HCT116 (cell line): ENCODE data around the gene REEP3. TPM values are rescaled to one million over a fixed set of nuclear protein-coding genes. Genes with fewer than 3 reads are reported as not detected.

Experiments used
- ATAC-seq: fragments of 200-7000 bp; cut with Tn5 transposase; 2 replicates; pipeline ENCODE4 v1.9.1; 2020; ENCODE audit warnings: mild to moderate bottlenecking, moderate library complexity
- BruUV-seq: library from RNA; stranded (reverse); fragments of 400-500 nt; replicated peaks from 2 replicates; lab custom pipeline; 2021; lab: Mats Ljungman, UMichigan
- CTCF ChIA-PET: fragments of 300-600 bp; sonication (Branson Sonifier 250); formaldehyde crosslinking; loops from one replicate; lab custom pipeline; 2021; ENCODE audit warnings: antibody characterized with exemption; lab: Charles Lee
- POLR2A ChIA-PET: fragments of 300-600, 350-600 bp; sonication (Branson Sonifier 250); formaldehyde crosslinking; loops from one replicate; lab custom pipeline; 2021; ENCODE audit warnings: antibody characterized with exemption; lab: Charles Lee
- RAD21 ChIA-PET, 2 experiments: fragments of 300-600 bp; sonication (Branson Sonifier 250); formaldehyde crosslinking; loops; one replicate each; lab custom pipeline; 2023; ENCODE audit warnings: low total read pairs in 2 of 2; ENCODE audit not compliant: uncharacterized antibody in 2 of 2, unreplicated experiment in 2 of 2, low non-redundant PET in 1 of 2; lab: Charles Lee
- DNase-seq: peaks from one replicate; pipeline ENCODE4 v3.0.0-alpha.2; 2010; ENCODE audit warnings: low read depth, low spot score
- H2AFZ ChIP-seq: fragments of 200-600 bp; shearing (Covaris generic), sonication (generic); 2 replicates; pipeline ENCODE4 v1.6.1; 2017; ENCODE audit warnings: low read depth, mixed run types, mixed read lengths, antibody characterized with exemption, low read length; ENCODE audit not compliant: poor library complexity, severe bottlenecking
- H3K27ac ChIP-seq: 2 replicates; pipeline ENCODE4 v1.5.1; 2012; ENCODE audit warnings: low read depth, low read length
- H3K27me3 ChIP-seq: fragments of 200-600 bp; sonication (generic); 2 replicates; pipeline ENCODE4 v1.6.1; 2016; ENCODE audit warnings: mixed run types, low read length, mixed read lengths; ENCODE audit not compliant: insufficient read depth
- H3K36me3 ChIP-seq, 2 experiments: fragments of 200-500 bp in 1 of 2; fragments of 200-600 bp in 1 of 2; sonication (Bioruptor generic) in 1 of 2; sonication (generic) in 1 of 2; 2 replicates each; pipeline versions ENCODE4 v1.5.1 to v1.6.1; 2014 to 2016; ENCODE audit warnings: low read length in 2 of 2, inconsistent platforms in 1 of 2, mixed read lengths in 1 of 2, mixed run types in 1 of 2; ENCODE audit not compliant: insufficient read depth in 2 of 2, control insufficient read depth in 1 of 2
- H3K4me1 ChIP-seq, 2 experiments: fragments of 200-600 bp in 1 of 2; sonication (generic) in 1 of 2; 2 replicates each; pipeline versions ENCODE4 v1.5.1 to v1.6.1; 2012 to 2017; ENCODE audit warnings: low read length in 2 of 2, inconsistent platforms in 1 of 2, mild to moderate bottlenecking in 1 of 2, mixed read lengths in 1 of 2, mixed run types in 1 of 2, moderate library complexity in 1 of 2; ENCODE audit not compliant: insufficient read depth in 2 of 2, control insufficient read depth in 1 of 2
- H3K4me2 ChIP-seq: fragments of 200-600 bp; sonication (generic); 2 replicates; pipeline ENCODE4 v1.6.1; 2017; ENCODE audit warnings: mixed run types, low read length, mixed read lengths
- H3K4me3 ChIP-seq, 2 experiments: fragments of 200-600 bp in 1 of 2; sonication (generic) in 1 of 2; replicated peaks in 1 of 2; 2 replicates each; pipeline ENCODE4 v1.5.1; 2011 to 2016; ENCODE audit warnings: low read length in 2 of 2, control low read depth in 1 of 2, low read depth in 1 of 2, mild to moderate bottlenecking in 1 of 2, mixed read lengths in 1 of 2, mixed run types in 1 of 2
- H3K79me2 ChIP-seq: fragments of 200-600 bp; sonication (generic); 2 replicates; pipeline ENCODE4 v1.6.1; 2017; ENCODE audit warnings: mild to moderate bottlenecking, mixed run types, low read length, moderate library complexity, mixed read lengths; ENCODE audit not compliant: insufficient read depth
- H3K9ac ChIP-seq: fragments of 200-600 bp; sonication (generic); 2 replicates; pipeline ENCODE4 v1.6.1; 2016; ENCODE audit warnings: low read length, mixed read lengths
- H3K9me2 ChIP-seq: fragments of 200-600 bp; sonication (generic), shearing (Covaris generic); 2 replicates; pipeline ENCODE4 v1.6.1; 2017; ENCODE audit warnings: mixed run types, mild to moderate bottlenecking, moderate library complexity; ENCODE audit not compliant: insufficient read depth
- H3K9me3 ChIP-seq, 2 experiments: fragments of 200-500 bp in 1 of 2; fragments of 200-600 bp in 1 of 2; sonication (Bioruptor generic) in 1 of 2; sonication (generic) in 1 of 2; 2 replicates each; pipeline ENCODE4 v1.6.1; 2014 to 2017; ENCODE audit warnings: low read length in 2 of 2, mixed read lengths in 2 of 2, inconsistent platforms in 1 of 2, low read depth in 1 of 2, mild to moderate bottlenecking in 1 of 2, mixed run types in 1 of 2, moderate library complexity in 1 of 2; ENCODE audit not compliant: control insufficient read depth in 1 of 2, insufficient read depth in 1 of 2
- H4K20me1 ChIP-seq: fragments of 200-600 bp; sonication (generic), shearing (Covaris generic); 2 replicates; pipeline ENCODE4 v1.6.1; 2017; ENCODE audit warnings: mixed run types, mild to moderate bottlenecking, moderate library complexity; ENCODE audit not compliant: insufficient read depth
- CBX3 ChIP-seq: IDR thresholded peaks from 2 replicates; pipeline ENCODE4 v1.6.1; 2012; ENCODE audit warnings: low read depth
- CEBPB ChIP-seq: IDR thresholded peaks from 2 replicates; pipeline ENCODE4 v1.6.1; 2012; ENCODE audit warnings: low read depth
- CTCF ChIP-seq, 3 experiments: fragments of 200-600 bp in 1 of 3; sonication (generic) in 1 of 3; IDR thresholded peaks in 2 of 3; conservative IDR thresholded peaks in 1 of 3; 2 replicates each; pipeline ENCODE4 v1.5.1; 2012 to 2017; ENCODE audit warnings: low read depth in 2 of 3, low read length in 2 of 3, antibody characterized with exemption in 1 of 3, borderline replicate concordance in 1 of 3, control low read depth in 1 of 3, mild to moderate bottlenecking in 1 of 3, mixed read lengths in 1 of 3, mixed run types in 1 of 3, moderate library complexity in 1 of 3; ENCODE audit not compliant: insufficient read depth in 1 of 3
- EGR1 ChIP-seq: IDR thresholded peaks from 2 replicates; pipeline ENCODE4 v1.6.1; 2012; ENCODE audit warnings: low read depth
- ELF1 ChIP-seq: IDR thresholded peaks from 2 replicates; pipeline ENCODE4 v1.6.1; 2012; ENCODE audit warnings: low read depth, borderline replicate concordance
- EZH2 ChIP-seq: fragments of 200-600 bp; sonication (generic); IDR thresholded peaks from 2 replicates; pipeline ENCODE4 v1.6.1; 2017; ENCODE audit warnings: antibody characterized with exemption, mixed run types
- FOSL1 ChIP-seq: IDR thresholded peaks from 2 replicates; pipeline ENCODE4 v1.6.1; 2012; ENCODE audit warnings: low read depth
- MAX ChIP-seq: IDR thresholded peaks from 2 replicates; pipeline ENCODE4 v1.6.1; 2012
- REST ChIP-seq: IDR thresholded peaks from 2 replicates; pipeline ENCODE4 v1.6.1; 2012; ENCODE audit warnings: low read depth
- SIN3A ChIP-seq: IDR thresholded peaks from 2 replicates; pipeline ENCODE4 v1.6.1; 2012; ENCODE audit warnings: low read depth
- SP1 ChIP-seq: IDR thresholded peaks from 2 replicates; pipeline ENCODE4 v1.6.1; 2012; ENCODE audit warnings: low read depth
- TCF7L2 ChIP-seq: IDR thresholded peaks from 2 replicates; pipeline ENCODE4 v1.7.0; 2011; ENCODE audit warnings: borderline replicate concordance, inconsistent platforms; ENCODE audit not compliant: insufficient read depth, insufficient read length; ENCODE audit errors: extremely low read depth
- ZFX ChIP-seq: fragments of 450-650 bp; IDR thresholded peaks from 2 replicates; pipeline ENCODE4 v1.6.1; 2017
- intact Hi-C: fragments of 100-400 bp; cut with micrococcal nuclease; formaldehyde crosslinking; loops from 2 replicates; pipeline ENCODE4 v1.10.0; 2022
- total RNA-seq: library from RNA; stranded (reverse); gene quantifications from one replicate; pipeline ENCODE4 v1.2.1, GENCODE V29; 2021; ENCODE audit not compliant: unreplicated experiment

The REEP3 gene
- total RNA-seq, 1 experiment from 2014 or later = 41.3 TPM

- H3K9me2 ChIP-seq = no peaks in the 10 kb centered on the region
- peaks cover 26% of the 10 kb centered on the region; the same call in 1 of the 2 replicates for H3K79me2 ChIP-seq
- H2AFZ ChIP-seq = no peak overlapping the region
- POLR2A ChIA-PET = no interaction called here
- H3K36me3 ChIP-seq = peaks cover 0 to 6% of the 10 kb centered on the region in 2 experiments; a peak in 1 of 4 replicates
- H3K9me3 ChIP-seq = no peaks in the 10 kb centered on the region
- DNase-seq (no peak), ATAC-seq (no peak)
- no peak overlapping the region for H3K4me3 ChIP-seq
- BruUV-seq = no TSS peak
- no peaks in the 10 kb centered on the region for H3K4me1 ChIP-seq
- intact Hi-C loops = no loop called here
- CTCF ChIA-PET = no interaction called here
- RAD21 ChIA-PET = no interaction called here
- H3K27me3 ChIP-seq = no peaks in the 10 kb centered on the region
- H3K4me2 ChIP-seq = no peak overlapping the region
- no peak overlapping the region for H3K9ac ChIP-seq
- H3K27ac ChIP-seq = no peak overlapping the region
- no peak for TF ChIP-seq EZH2
- TF ChIP-seq TCF7L2 = no peak
- no peak for TF ChIP-seq CEBPB
- TF ChIP-seq ZFX = no peak
- TF ChIP-seq CBX3 = no peak
- no peak for TF ChIP-seq SIN3A
- no peak for TF ChIP-seq ELF1
- no peaks in the 10 kb centered on the region for H4K20me1 ChIP-seq
These were observed 57.3 kb downstream of the REEP3 start for GRCh38 chr10:63578501-63578900.

- H3K27me3 ChIP-seq = no peaks in the 10 kb centered on the region
- no peak for ATAC-seq
- no peaks in the 10 kb centered on the region for H3K4me1 ChIP-seq
- no peaks in the 10 kb centered on the region for H4K20me1 ChIP-seq
- POLR2A ChIA-PET = no interaction called here
- peaks cover 34% of the 10 kb centered on the region for H3K79me2 ChIP-seq
- intact Hi-C loops = no loop called here
- H3K4me3 ChIP-seq = no peak overlapping the region
- H2AFZ ChIP-seq = no peak overlapping the region
- H3K9me3 ChIP-seq = no peaks in the 10 kb centered on the region
- no peak overlapping the region for H3K27ac ChIP-seq
- RAD21 ChIA-PET = no interaction called here
- peaks cover 0 to 6% of the 10 kb centered on the region in 2 experiments; a peak in 1 of 4 replicates for H3K36me3 ChIP-seq
- no peak overlapping the region for H3K4me2 ChIP-seq
- BruUV-seq = no TSS peak
- no peak overlapping the region for H3K9ac ChIP-seq
- H3K9me2 ChIP-seq = no peaks in the 10 kb centered on the region
- DNase-seq = no peak
- CTCF ChIA-PET = no interaction called here
- TF ChIP-seq FOSL1 (no peak), CTCF (IDR thresholded peaks at IDR 0.05 in 2 of 3, conservative IDR thresholded peaks at IDR 0.05 in 1 of 3; ENCODE audit: borderline replicate concordance in 1 of 3, insufficient read depth in 1 of 3, low read depth in 2 of 3, low read length in 2 of 3) (no peak), ELF1 (no peak), CEBPB (no peak), EGR1 (no peak), SP1 (no peak), REST (no peak), EZH2 (no peak), MAX (no peak)
These were observed 58.3 kb downstream of the REEP3 start for GRCh38 chr10:63579371-63580014.
